Thymus (tissue), 11 donors: ENCODE results near the gene FIGN. TPM values are rescaled to one million over a fixed set of nuclear protein-coding genes. Genes with fewer than 3 reads are reported as not detected.

Experiments used
- DNase-seq, 9 donors: peaks; one replicate each; pipeline ENCODE4 v3.0.0-alpha.2; 2013; ENCODE audit warnings: low spot score in 9 of 9, low read depth in 6 of 9, missing footprints in 1 of 9
- H3K27ac ChIP-seq, 2 donors: one replicate each; pipeline ENCODE4 v1.5.1; 2013; ENCODE audit warnings: control low read depth in 1 of 2, low read depth in 1 of 2, low read length in 1 of 2, mild to moderate bottlenecking in 1 of 2, moderate library complexity in 1 of 2
- H3K27me3 ChIP-seq, 2 donors: one replicate each; pipeline ENCODE4 v1.5.1; 2013; ENCODE audit warnings: low read length in 1 of 2; ENCODE audit not compliant: control insufficient read depth in 2 of 2, insufficient read depth in 1 of 2
- H3K36me3 ChIP-seq, 2 donors: one replicate each; pipeline ENCODE4 v1.5.1; 2013; ENCODE audit warnings: low read length in 1 of 2, mild to moderate bottlenecking in 1 of 2, moderate library complexity in 1 of 2; ENCODE audit not compliant: control insufficient read depth in 2 of 2, insufficient read depth in 2 of 2
- H3K4me1 ChIP-seq, 2 donors: one replicate each; pipeline ENCODE4 v1.5.1; 2013; ENCODE audit warnings: low read length in 2 of 2; ENCODE audit not compliant: control insufficient read depth in 2 of 2, insufficient read depth in 2 of 2
- H3K4me3 ChIP-seq, 2 donors: one replicate each; pipeline ENCODE4 v1.5.1; 2013; ENCODE audit warnings: low read length in 2 of 2, control low read depth in 1 of 2, mild to moderate bottlenecking in 1 of 2
- H3K9me3 ChIP-seq, 2 donors: one replicate each; pipeline ENCODE4 v1.5.1; 2013; ENCODE audit warnings: low read length in 1 of 2, mild to moderate bottlenecking in 1 of 2; ENCODE audit not compliant: control insufficient read depth in 2 of 2, insufficient read depth in 1 of 2
- WGBS: extraction: QIAGEN DNeasy Blood & Tissue Kit; methylation state at CpG from one replicate; pipeline ENCODE4 v1.1.7; 2013; 5-methylcytosine and 5-hydroxymethylcytosine counted together
- polyA plus RNA-seq: library from polyadenylated mRNA; stranded (reverse); fragments of 200-250 nt; gene quantifications from one replicate; pipeline ENCODE4 v1.2.3, GENCODE V29; 2013
- total RNA-seq: library from RNA; stranded (reverse); fragments of 120-200 nt; gene quantifications from one replicate; pipeline ENCODE4 v1.2.4, GENCODE V29; 2013
- donor health status: healthy.

FIGN gene
- total and polyA plus RNA-seq, 2 donors, result 0.09 to 0.21 TPM

GRCh38 chr2:163626639-163627109 lies 109.1 kb downstream of the FIGN start:
- Histone ChIP-seq H3K4me3 (no peak overlapping the region), H3K27ac (no peak overlapping the region), H3K4me1 (no peaks in the 10 kb centered on the region), H3K9me3 (no peaks in the 10 kb centered on the region), H3K36me3 (no peaks in the 10 kb centered on the region), H3K27me3 (no peaks in the 10 kb centered on the region)
- no peak for DNase-seq
- WGBS, result 81% methylated on average over 7 of the region's 7 CpGs

DNA sequence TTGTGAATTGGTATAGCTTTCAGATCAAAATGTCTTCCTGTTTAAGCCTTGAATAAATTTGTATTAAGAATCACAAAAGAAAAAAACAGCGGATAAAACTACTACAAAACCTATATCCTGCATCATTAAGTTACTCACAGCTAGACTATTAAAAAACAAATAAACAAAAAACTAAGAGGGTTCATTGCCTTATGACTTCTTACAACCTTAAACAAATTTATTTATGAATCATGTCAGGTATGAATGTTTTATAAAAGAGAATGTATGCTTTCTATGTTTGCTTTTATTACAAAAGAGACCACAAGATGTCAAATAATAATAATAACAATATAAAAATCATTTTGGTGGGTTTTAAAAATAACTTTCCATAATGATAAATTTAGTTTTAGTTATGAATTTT lies 109.6 kb downstream of the FIGN start:
- Histone ChIP-seq H3K9me3 (no peaks in the 10 kb centered on the region), H3K36me3 (no peaks in the 10 kb centered on the region), H3K27me3 (no peaks in the 10 kb centered on the region), H3K4me3 (no peak overlapping the region), H3K4me1 (no peaks in the 10 kb centered on the region), H3K27ac (no peak overlapping the region)
- whole genome bisulfite sequencing, result 96% methylated on average over 1 of the region's 1 CpG
- DNase-seq, result no peak

GRCh38 chr2:163625632-163626031 lies 110.2 kb downstream of the FIGN start:
- Histone ChIP-seq H3K27me3 (no peaks in the 10 kb centered on the region), H3K27ac (no peak overlapping the region), H3K36me3 (no peaks in the 10 kb centered on the region), H3K4me1 (no peaks in the 10 kb centered on the region), H3K4me3 (no peak overlapping the region), H3K9me3 (no peaks in the 10 kb centered on the region)
- no peak for DNase-seq
- WGBS, result 88% methylated on average over 1 of the region's 1 CpG

GRCh38 chr2:163621445-163622004 lies 114.3 kb downstream of the FIGN start:
- H3K4me1 ChIP-seq, result no peaks in the 10 kb centered on the region
- H3K36me3 ChIP-seq, result no peaks in the 10 kb centered on the region
- no peaks in the 10 kb centered on the region for H3K27me3 ChIP-seq
- no peak overlapping the region for H3K4me3 ChIP-seq
- 45% methylated on average over 7 of the region's 7 CpGs for WGBS
- no peak for DNase-seq
- H3K27ac ChIP-seq, result no peak overlapping the region
- no peaks in the 10 kb centered on the region for H3K9me3 ChIP-seq

DNA sequence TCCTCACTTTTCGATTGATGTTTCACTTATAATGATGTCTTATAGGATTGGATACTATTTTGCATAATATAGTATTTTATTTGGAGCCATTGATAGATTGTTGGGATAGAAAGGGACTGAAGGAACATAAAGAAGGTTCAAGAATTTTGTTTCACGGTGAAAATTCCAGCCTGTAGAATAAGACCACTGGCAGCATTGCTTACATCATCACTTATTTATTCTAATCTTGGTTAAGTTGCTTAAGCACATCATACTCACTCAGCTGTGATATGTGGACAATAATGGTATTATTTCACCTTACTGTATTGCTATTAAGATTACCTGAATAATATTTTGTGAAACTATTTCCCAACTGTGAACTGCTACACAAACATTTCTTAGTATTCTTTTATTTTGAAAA lies 118.3 kb downstream of the FIGN start:
- Histone ChIP-seq H3K27ac (no peak overlapping the region), H3K9me3 (no peaks in the 10 kb centered on the region), H3K36me3 (no peaks in the 10 kb centered on the region), H3K4me3 (no peak overlapping the region), H3K27me3 (no peaks in the 10 kb centered on the region), H3K4me1 (no peaks in the 10 kb centered on the region)
- 90% methylated on average over 2 of the region's 2 CpGs for WGBS
- no peak for DNase-seq

GRCh38 chr2:163613266-163613731 lies 122.5 kb downstream of the FIGN start:
- H3K9me3 ChIP-seq, result no peaks in the 10 kb centered on the region
- no peak overlapping the region for H3K4me3 ChIP-seq
- no peak overlapping the region for H3K27ac ChIP-seq
- no peaks in the 10 kb centered on the region for H3K27me3 ChIP-seq
- DNase-seq, result no peak
- H3K36me3 ChIP-seq, result no peaks in the 10 kb centered on the region
- WGBS, result 93% methylated on average over 3 of the region's 3 CpGs
- H3K4me1 ChIP-seq, result no peaks in the 10 kb centered on the region

DNA sequence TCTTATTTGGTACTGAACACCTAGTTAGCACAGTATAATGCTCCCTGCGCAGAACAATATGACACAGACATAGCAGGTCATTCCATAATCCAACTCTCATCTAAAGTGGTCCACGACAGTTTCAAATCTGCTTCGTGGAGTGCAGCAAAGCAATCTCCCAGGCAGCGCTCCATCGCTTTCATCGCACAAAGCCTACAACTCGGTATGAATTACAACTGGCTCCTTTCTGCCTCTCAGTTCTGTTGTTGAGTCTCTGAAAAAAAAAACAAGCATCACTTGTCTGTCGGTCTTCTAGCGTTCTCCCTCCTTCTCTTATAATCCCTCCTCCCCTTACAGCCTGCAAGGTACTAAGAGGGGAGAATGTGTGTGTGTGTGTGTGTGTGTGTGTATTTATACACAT lies 123.5 kb downstream of the FIGN start:
- no peaks in the 10 kb centered on the region for H3K4me1 ChIP-seq
- DNase-seq, result no peak
- H3K36me3 ChIP-seq, result no peaks in the 10 kb centered on the region
- H3K27me3 ChIP-seq, result no peaks in the 10 kb centered on the region
- no peaks in the 10 kb centered on the region for H3K9me3 ChIP-seq
- H3K27ac ChIP-seq, result no peak overlapping the region
- WGBS, result 92% methylated on average over 9 of the region's 9 CpGs
- H3K4me3 ChIP-seq, result no peak overlapping the region

GRCh38 chr2:163611557-163611906 lies 124.3 kb downstream of the FIGN start:
- no peak for DNase-seq
- no peaks in the 10 kb centered on the region for H3K9me3 ChIP-seq
- no peaks in the 10 kb centered on the region for H3K27me3 ChIP-seq
- WGBS, result 93% methylated on average over 8 of the region's 8 CpGs
- no peaks in the 10 kb centered on the region for H3K4me1 ChIP-seq
- H3K4me3 ChIP-seq, result no peak overlapping the region
- no peaks in the 10 kb centered on the region for H3K36me3 ChIP-seq
- no peak overlapping the region for H3K27ac ChIP-seq

- no peaks in the 10 kb centered on the region for H3K9me3 ChIP-seq
- no peak overlapping the region for H3K27ac ChIP-seq
- 95% methylated on average over 13 of the region's 13 CpGs for WGBS
- no peak overlapping the region for H3K4me3 ChIP-seq
- H3K27me3 ChIP-seq, result no peaks in the 10 kb centered on the region
- H3K4me1 ChIP-seq, result no peaks in the 10 kb centered on the region
- no peaks in the 10 kb centered on the region for H3K36me3 ChIP-seq
- DNase-seq, result no peak
These were observed 124.8 kb downstream of the FIGN start for GRCh38 chr2:163610817-163611556.
